Upper lobe of left lung (tissue), 6 donors: ENCODE data around the gene IMMP2L. TPM values are rescaled to one million over a fixed set of nuclear protein-coding genes. Genes with fewer than 3 reads are reported as not detected.

ENCODE experiments used
- ATAC-seq, 2 donors: fragments of 200-7000 bp; cut with Tn5 transposase; one replicate each; pipeline ENCODE4 v1.9.1; 2022; ENCODE audit warnings: mild to moderate bottlenecking in 2 of 2, moderate library complexity in 2 of 2; ENCODE audit not compliant: low FRiP score in 2 of 2
- DNase-seq, 2 donors: peaks; one replicate each; pipeline ENCODE4 v3.0.0-alpha.2; 2019 to 2020
- H3K27ac ChIP-seq, 4 donors: fragments of 200-600 bp; sonication (generic); one replicate each; pipeline ENCODE4 v1.5.1; 2016 to 2019
- H3K27me3 ChIP-seq, 4 donors: fragments of 200-600 bp; sonication (generic); one replicate each; pipeline ENCODE4 v1.5.1; 2017 to 2019
- H3K36me3 ChIP-seq, 4 donors: fragments of 200-600 bp; sonication (generic); one replicate each; pipeline ENCODE4 v1.5.1; 2016 to 2019
- H3K4me1 ChIP-seq, 4 donors: fragments of 200-600 bp; sonication (generic); one replicate each; pipeline ENCODE4 v1.5.1; 2018 to 2019
- H3K4me3 ChIP-seq, 4 donors: fragments of 200-600 bp; sonication (generic); one replicate each; pipeline ENCODE4 v1.5.1; 2017 to 2019; ENCODE audit warnings: mild to moderate bottlenecking in 2 of 4, moderate library complexity in 1 of 4
- H3K9me3 ChIP-seq, 4 donors: fragments of 200-600 bp; sonication (generic); one replicate each; pipeline ENCODE4 v1.5.1; 2018 to 2019
- EP300 ChIP-seq, 4 donors: sonication (generic); formaldehyde crosslinking; IDR thresholded peaks; one replicate each; pipeline ENCODE4 v1.5.1; 2017; ENCODE audit warnings: antibody characterized with exemption in 4 of 4, control low read depth in 2 of 4
- POLR2A ChIP-seq, 4 donors: fragments of 450-650 bp; IDR thresholded peaks; one replicate each; pipeline ENCODE4 v1.5.1; 2016 to 2017; ENCODE audit warnings: antibody characterized with exemption in 4 of 4, mild to moderate bottlenecking in 2 of 4
- POLR2AphosphoS5 ChIP-seq, 2 donors: sonication (generic); formaldehyde crosslinking; IDR thresholded peaks; one replicate each; pipeline ENCODE4 v1.5.1; 2017; ENCODE audit warnings: antibody characterized with exemption in 2 of 2
- WGBS, 2 donors: methylation state at CpG; one replicate each; pipeline ENCODE4 v1.1.5; 2017 to 2018; 5-methylcytosine and 5-hydroxymethylcytosine counted together
- total RNA-seq, 6 donors: library from RNA; depleted of rRNA in 4 of 6; stranded (reverse); fragments of >200 nt in 4 of 6; gene quantifications; one replicate each; pipeline versions ENCODE4 v1.1.0 to v1.2.1, GENCODE V29; 2016 to 2021
- TF ChIP-seq, protein P1 (sequence below), 6 experiments: fragments of 450-650 bp in 4 of 6; fragments of 200-600 bp in 2 of 6; sonication (generic) in 2 of 6; IDR thresholded peaks; one replicate each; pipeline ENCODE4 v1.5.1; 2016 to 2019; ENCODE audit warnings: antibody characterized with exemption in 6 of 6
- donor health status: DM: no; HTN: no; CAD: no; lungs with moderate emphysema.
- donor health status: DM: no; HTN: yes; CAD: no; lungs with severe emphysema.

IMMP2L gene
- total RNA-seq, 6 donors from 2014 or later: 7.1 to 17.5 (median 11.3) TPM

DNA sequence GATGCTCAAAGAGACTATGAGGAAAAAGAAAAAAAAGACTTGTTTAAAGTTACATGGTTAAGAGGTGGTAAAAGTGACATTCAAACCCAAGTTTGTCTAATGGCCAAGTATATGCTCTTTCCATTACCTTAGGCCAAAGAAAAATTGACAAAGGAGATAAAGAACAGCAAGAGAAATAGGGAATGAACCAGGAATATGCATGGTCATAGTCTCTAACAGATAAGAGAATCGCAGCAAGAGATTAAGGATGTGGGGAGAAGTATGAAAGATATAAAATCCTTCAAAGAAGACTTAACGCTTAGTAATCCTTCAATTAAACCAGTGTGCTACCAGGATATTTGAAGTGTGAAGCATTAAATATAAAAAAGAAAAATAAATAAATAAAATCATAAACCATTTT is 494.6 kb downstream of the IMMP2L start:
- Histone ChIP-seq H3K4me3 (no peak overlapping the region), H3K27me3 (no peaks in the 10 kb centered on the region), H3K4me1 (no peaks in the 10 kb centered on the region), H3K36me3 (no peaks in the 10 kb centered on the region), H3K9me3 (peaks cover 0 to 8% (median 0%) of the 10 kb centered on the region in 4 donors), H3K27ac (no peak overlapping the region)
- WGBS, 2 donors: 92 to 95% methylated on average over 2 of the region's 2 CpGs
- DNase-seq: no peak
- no peak for TF ChIP-seq EP300 (IDR thresholded peaks at IDR 0.05)
- TF ChIP-seq, protein P1, sequence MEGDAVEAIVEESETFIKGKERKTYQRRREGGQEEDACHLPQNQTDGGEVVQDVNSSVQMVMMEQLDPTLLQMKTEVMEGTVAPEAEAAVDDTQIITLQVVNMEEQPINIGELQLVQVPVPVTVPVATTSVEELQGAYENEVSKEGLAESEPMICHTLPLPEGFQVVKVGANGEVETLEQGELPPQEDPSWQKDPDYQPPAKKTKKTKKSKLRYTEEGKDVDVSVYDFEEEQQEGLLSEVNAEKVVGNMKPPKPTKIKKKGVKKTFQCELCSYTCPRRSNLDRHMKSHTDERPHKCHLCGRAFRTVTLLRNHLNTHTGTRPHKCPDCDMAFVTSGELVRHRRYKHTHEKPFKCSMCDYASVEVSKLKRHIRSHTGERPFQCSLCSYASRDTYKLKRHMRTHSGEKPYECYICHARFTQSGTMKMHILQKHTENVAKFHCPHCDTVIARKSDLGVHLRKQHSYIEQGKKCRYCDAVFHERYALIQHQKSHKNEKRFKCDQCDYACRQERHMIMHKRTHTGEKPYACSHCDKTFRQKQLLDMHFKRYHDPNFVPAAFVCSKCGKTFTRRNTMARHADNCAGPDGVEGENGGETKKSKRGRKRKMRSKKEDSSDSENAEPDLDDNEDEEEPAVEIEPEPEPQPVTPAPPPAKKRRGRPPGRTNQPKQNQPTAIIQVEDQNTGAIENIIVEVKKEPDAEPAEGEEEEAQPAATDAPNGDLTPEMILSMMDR (IDR thresholded peaks at IDR 0.05): no peak
- TF ChIP-seq POLR2AphosphoS5 (IDR thresholded peaks at IDR 0.05): no peak
- TF ChIP-seq POLR2A (IDR thresholded peaks at IDR 0.05): no peak
- ATAC-seq: no peak

DNA sequence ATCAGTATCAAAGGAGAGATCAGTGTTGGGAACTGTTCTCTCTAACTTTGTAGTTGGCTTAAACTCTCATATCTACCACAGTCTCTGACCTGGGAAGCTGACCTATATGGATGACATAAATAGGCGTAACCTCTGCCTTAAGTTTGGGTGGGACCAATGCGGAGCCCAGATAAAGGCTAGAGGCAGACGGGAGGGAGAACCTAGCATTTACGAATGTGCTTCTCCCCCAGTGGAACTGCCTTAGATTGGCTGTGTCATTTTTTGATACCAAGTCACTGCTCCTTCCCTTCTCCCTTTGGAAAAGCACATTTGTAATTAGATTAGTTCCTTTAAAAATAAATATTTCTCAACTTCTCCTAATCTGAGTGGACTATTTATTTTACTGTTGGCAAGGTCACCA is 495.0 kb downstream of the IMMP2L start:
- 94 to 98% methylated on average over 4 of the region's 4 CpGs for WGBS, 2 donors
- no peak overlapping the region for H3K27ac ChIP-seq
- H3K9me3 ChIP-seq: peaks cover 0 to 8% (median 0%) of the 10 kb centered on the region in 4 donors
- no peak for DNase-seq
- H3K27me3 ChIP-seq: no peaks in the 10 kb centered on the region
- H3K4me1 ChIP-seq: no peaks in the 10 kb centered on the region
- no peaks in the 10 kb centered on the region for H3K36me3 ChIP-seq
- no peak for ATAC-seq
- TF ChIP-seq EP300 (IDR thresholded peaks at IDR 0.05): no peak
- TF ChIP-seq POLR2A (IDR thresholded peaks at IDR 0.05): no peak
- TF ChIP-seq POLR2AphosphoS5 (IDR thresholded peaks at IDR 0.05): no peak
- TF ChIP-seq, protein P1 (IDR thresholded peaks at IDR 0.05): no peak
- H3K4me3 ChIP-seq: no peak overlapping the region

DNA sequence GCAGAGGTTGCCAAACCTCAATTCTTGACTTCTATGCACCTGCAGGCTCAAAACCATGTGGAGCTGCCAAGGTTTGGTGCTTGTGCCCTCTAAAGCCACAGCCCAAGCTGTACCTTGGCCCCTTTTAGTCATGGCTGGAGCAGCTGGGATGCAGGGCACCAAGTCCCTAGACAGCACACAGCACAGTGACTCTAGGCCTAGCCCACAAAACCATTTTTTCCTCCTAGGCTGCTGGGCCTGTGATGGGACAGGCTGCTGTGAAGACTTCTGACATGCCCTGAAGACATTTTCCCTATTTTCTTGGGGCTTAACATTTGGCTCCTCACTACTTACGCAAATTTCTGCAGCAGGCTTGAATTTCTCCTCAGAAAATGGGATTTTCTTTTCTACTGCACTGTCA is 499.1 kb downstream of the IMMP2L start:
- TF ChIP-seq POLR2AphosphoS5 (IDR thresholded peaks at IDR 0.05) (no peak), EP300 (IDR thresholded peaks at IDR 0.05) (no peak), POLR2A (IDR thresholded peaks at IDR 0.05) (no peak)
- TF ChIP-seq, protein P1 (IDR thresholded peaks at IDR 0.05): no peak
- H3K27ac ChIP-seq: no peak overlapping the region
- 90 to 97% methylated on average over 1 of the region's 1 CpG for WGBS, 2 donors
- H3K27me3 ChIP-seq: no peaks in the 10 kb centered on the region
- DNase-seq (no peak), ATAC-seq (no peak)
- no peaks in the 10 kb centered on the region for H3K36me3 ChIP-seq
- no peaks in the 10 kb centered on the region for H3K4me1 ChIP-seq
- peaks cover 0 to 8% (median 0%) of the 10 kb centered on the region in 4 donors for H3K9me3 ChIP-seq
- H3K4me3 ChIP-seq: no peak overlapping the region

DNA sequence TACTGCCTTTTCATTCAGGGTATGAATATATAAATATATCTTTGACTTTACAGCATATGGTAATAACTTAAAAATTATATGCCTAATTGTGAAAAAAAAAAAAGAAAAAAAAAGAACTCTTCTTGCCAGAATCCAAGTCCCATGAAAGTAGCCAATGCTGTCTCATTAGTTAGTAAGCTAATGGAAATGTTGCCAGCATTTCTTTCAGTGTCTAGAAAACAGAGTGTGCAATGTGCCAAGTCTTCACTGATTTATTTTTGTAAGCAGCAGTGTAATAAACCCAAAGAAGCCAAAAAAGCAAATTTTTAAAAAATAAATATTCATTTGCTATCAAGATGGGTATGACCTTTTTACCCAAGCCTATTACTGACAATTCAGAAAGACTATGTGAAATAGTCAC is 502.5 kb downstream of the IMMP2L start:
- no peak for ATAC-seq
- H3K9me3 ChIP-seq: peaks cover 0 to 8% (median 0%) of the 10 kb centered on the region in 4 donors
- TF ChIP-seq EP300 (IDR thresholded peaks at IDR 0.05) (no peak), POLR2A (IDR thresholded peaks at IDR 0.05) (no peak), POLR2AphosphoS5 (IDR thresholded peaks at IDR 0.05) (no peak)
- TF ChIP-seq, protein P1 (IDR thresholded peaks at IDR 0.05): no peak
- DNase-seq: no peak
- no peaks in the 10 kb centered on the region for H3K36me3 ChIP-seq
- no peaks in the 10 kb centered on the region for H3K27me3 ChIP-seq
- no peak overlapping the region for H3K4me3 ChIP-seq
- no peaks in the 10 kb centered on the region for H3K4me1 ChIP-seq
- no peak overlapping the region for H3K27ac ChIP-seq

DNA sequence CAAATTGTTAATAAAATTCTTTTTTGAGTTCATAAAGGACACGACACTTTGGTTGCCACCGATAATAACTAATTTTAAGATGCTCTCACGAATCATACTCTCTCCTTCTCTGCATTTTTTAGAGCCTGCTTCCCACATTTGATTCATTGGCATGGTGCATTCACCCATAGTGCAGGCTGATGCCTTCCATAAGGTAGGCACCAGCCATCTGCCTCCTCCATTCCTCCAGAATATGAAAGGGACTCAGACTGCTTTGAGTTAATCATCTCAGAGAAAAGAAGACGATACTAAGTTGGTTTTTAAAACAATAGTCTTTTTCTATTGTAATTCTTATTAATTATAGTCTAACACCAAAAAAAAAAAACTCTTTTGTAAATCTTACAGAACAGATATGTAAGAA is 505.2 kb downstream of the IMMP2L start:
- WGBS, 2 donors: 91 to 93% methylated on average over 4 of the region's 4 CpGs
- Histone ChIP-seq H3K9me3 (no peaks in the 10 kb centered on the region), H3K4me1 (no peaks in the 10 kb centered on the region), H3K27me3 (no peaks in the 10 kb centered on the region), H3K36me3 (no peaks in the 10 kb centered on the region), H3K27ac (no peak overlapping the region), H3K4me3 (no peak overlapping the region)
- no peak for ATAC-seq
- no peak for DNase-seq
- TF ChIP-seq, protein P1 (IDR thresholded peaks at IDR 0.05): no peak
- TF ChIP-seq POLR2AphosphoS5 (IDR thresholded peaks at IDR 0.05): no peak
- no peak for TF ChIP-seq EP300 (IDR thresholded peaks at IDR 0.05)
- no peak for TF ChIP-seq POLR2A (IDR thresholded peaks at IDR 0.05)
